Osteocyte (in vitro differentiated cells): Measurements from ENCODE around the gene MKLN1. TPM values are rescaled to one million over a fixed set of nuclear protein-coding genes. Genes with fewer than 3 reads are reported as not detected.

ENCODE experiments used
- DNase-seq: peaks from one replicate; pipeline ENCODE4 v3.0.0; 2021; ENCODE audit warnings: mixed read lengths; ENCODE audit not compliant: unreplicated experiment; ENCODE audit errors: extremely low spot score
- H3K27ac Mint-ChIP-seq: one replicate; pipeline ENCODE4 v1.8.0; 2021; ENCODE audit warnings: mild to moderate bottlenecking, mixed read lengths; ENCODE audit not compliant: unreplicated experiment
- H3K27me3 Mint-ChIP-seq: one replicate; pipeline ENCODE4 v1.8.0; 2021; ENCODE audit warnings: mixed read lengths; ENCODE audit not compliant: unreplicated experiment
- H3K36me3 Mint-ChIP-seq: one replicate; pipeline ENCODE4 v1.8.0; 2021; ENCODE audit warnings: mixed read lengths; ENCODE audit not compliant: unreplicated experiment
- H3K4me1 Mint-ChIP-seq: one replicate; pipeline ENCODE4 v1.8.0; 2021; ENCODE audit warnings: mixed read lengths; ENCODE audit not compliant: unreplicated experiment
- H3K4me3 Mint-ChIP-seq: one replicate; pipeline ENCODE4 v1.8.0; 2021; ENCODE audit warnings: mild to moderate bottlenecking, moderate library complexity, mixed read lengths; ENCODE audit not compliant: unreplicated experiment
- H3K9me3 Mint-ChIP-seq: one replicate; pipeline ENCODE4 v1.8.0; 2021; ENCODE audit warnings: mixed read lengths; ENCODE audit not compliant: unreplicated experiment
- total RNA-seq: library from RNA; stranded (reverse); gene quantifications from 2 replicates; pipeline ENCODE4 v1.2.1, GENCODE V29; 2021
- TF ChIP-seq, protein P1 (sequence below): fragments of 200-600 bp; sonication (generic); IDR thresholded peaks from 2 replicates; pipeline ENCODE4 v1.5.0; 2021; ENCODE audit warnings: antibody characterized with exemption, mild to moderate bottlenecking, moderate library complexity

Gene MKLN1
- total RNA-seq, 1 donor from 2014 or later = 41.4 TPM

DNA sequence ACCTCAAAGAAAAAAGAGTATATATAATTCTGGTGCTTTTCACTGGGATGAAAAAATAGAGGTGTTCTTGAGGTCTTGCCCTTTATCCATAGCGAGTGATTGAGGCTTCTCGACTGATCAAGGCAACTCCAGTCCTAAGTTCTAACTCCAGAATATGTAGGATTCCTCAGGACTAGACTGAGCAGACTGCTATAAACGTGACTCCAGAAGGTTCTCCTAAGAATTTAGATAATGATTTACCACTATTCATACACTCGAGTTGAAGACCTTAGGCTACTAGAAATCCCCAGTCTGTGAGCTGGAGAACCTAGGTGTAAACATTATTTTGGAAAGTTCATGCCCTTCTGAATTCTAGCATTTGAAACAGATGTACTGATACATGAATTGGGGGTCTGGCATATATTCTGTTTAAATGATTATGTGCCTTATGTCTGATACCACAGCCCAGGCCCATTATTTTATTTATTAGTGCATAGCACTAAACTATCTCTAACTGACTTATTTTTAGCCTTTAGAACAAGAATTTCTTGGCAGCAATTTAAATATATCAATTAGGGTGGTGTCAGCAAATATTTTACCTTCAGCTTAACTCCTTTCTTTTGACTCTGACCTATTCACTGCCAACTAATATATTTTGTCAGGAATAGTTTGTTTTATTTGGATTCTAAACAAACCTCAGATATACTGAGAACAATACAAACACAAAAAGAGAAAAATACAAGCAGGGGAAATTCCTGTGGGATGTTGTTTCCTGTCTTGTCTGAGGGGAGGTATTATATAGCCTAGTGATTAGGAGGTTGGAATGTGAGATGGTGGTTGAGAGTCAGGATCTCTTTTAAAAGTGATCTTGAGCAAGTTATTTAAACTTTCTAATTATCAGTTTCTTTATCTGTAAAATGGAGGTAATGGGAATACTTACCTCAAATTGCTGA is 153.0 kb downstream of the MKLN1 start:
- Mint-ChIP-seq H3K27me3 (no peaks in the 10 kb centered on the region), H3K4me3 (no peak overlapping the region), H3K27ac (no peak overlapping the region), H3K9me3 (no peaks in the 10 kb centered on the region), H3K36me3 (peaks cover 16% of the 10 kb centered on the region), H3K4me1 (peaks cover 18% of the 10 kb centered on the region)
- TF ChIP-seq, protein P1, sequence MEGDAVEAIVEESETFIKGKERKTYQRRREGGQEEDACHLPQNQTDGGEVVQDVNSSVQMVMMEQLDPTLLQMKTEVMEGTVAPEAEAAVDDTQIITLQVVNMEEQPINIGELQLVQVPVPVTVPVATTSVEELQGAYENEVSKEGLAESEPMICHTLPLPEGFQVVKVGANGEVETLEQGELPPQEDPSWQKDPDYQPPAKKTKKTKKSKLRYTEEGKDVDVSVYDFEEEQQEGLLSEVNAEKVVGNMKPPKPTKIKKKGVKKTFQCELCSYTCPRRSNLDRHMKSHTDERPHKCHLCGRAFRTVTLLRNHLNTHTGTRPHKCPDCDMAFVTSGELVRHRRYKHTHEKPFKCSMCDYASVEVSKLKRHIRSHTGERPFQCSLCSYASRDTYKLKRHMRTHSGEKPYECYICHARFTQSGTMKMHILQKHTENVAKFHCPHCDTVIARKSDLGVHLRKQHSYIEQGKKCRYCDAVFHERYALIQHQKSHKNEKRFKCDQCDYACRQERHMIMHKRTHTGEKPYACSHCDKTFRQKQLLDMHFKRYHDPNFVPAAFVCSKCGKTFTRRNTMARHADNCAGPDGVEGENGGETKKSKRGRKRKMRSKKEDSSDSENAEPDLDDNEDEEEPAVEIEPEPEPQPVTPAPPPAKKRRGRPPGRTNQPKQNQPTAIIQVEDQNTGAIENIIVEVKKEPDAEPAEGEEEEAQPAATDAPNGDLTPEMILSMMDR = no peak
- no peak for DNase-seq

DNA sequence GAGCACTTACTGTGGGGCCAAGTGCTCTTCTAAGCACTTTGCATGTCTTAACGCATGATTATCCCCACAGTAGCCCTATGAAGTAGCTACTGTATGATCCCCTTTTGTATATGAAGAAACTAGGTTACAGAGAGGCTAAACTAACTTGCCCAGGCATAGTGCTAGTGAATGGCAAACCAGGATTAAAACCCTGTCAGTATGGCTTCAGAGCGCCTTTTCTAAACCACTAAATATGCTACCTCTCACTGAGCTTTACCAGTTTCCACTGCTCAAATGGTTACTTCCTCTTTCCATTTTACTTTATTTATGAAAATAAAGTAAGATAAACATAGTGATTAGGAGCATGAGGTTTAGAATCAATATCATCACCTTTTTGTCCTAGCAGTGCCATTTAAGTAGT is 155.1 kb downstream of the MKLN1 start:
- Mint-ChIP-seq H3K4me3 (no peak overlapping the region), H3K9me3 (no peaks in the 10 kb centered on the region), H3K4me1 (peaks cover 27% of the 10 kb centered on the region), H3K27ac (no peak overlapping the region), H3K27me3 (no peaks in the 10 kb centered on the region), H3K36me3 (peaks cover 10% of the 10 kb centered on the region)
- no peak for DNase-seq
- TF ChIP-seq, protein P1 = no peak

- Mint-ChIP-seq H3K27ac (no peak overlapping the region), H3K27me3 (no peaks in the 10 kb centered on the region), H3K4me3 (no peak overlapping the region), H3K9me3 (no peaks in the 10 kb centered on the region), H3K36me3 (peaks cover 11% of the 10 kb centered on the region), H3K4me1 (peaks cover 27% of the 10 kb centered on the region)
- DNase-seq = no peak
- TF ChIP-seq, protein P1 = no peak
Measured at GRCh38 chr7:131483586-131483985, 155.9 kb downstream of the MKLN1 start.

- peaks cover 14% of the 10 kb centered on the region for H3K36me3 Mint-ChIP-seq
- H3K4me1 Mint-ChIP-seq = peaks cover 16% of the 10 kb centered on the region
- DNase-seq = no peak
- H3K27ac Mint-ChIP-seq = no peak overlapping the region
- H3K4me3 Mint-ChIP-seq = no peak overlapping the region
- H3K9me3 Mint-ChIP-seq = no peaks in the 10 kb centered on the region
- TF ChIP-seq, protein P1 = no peak
- H3K27me3 Mint-ChIP-seq = no peaks in the 10 kb centered on the region
Measured at GRCh38 chr7:131486346-131486745, 158.7 kb downstream of the MKLN1 start.

DNA sequence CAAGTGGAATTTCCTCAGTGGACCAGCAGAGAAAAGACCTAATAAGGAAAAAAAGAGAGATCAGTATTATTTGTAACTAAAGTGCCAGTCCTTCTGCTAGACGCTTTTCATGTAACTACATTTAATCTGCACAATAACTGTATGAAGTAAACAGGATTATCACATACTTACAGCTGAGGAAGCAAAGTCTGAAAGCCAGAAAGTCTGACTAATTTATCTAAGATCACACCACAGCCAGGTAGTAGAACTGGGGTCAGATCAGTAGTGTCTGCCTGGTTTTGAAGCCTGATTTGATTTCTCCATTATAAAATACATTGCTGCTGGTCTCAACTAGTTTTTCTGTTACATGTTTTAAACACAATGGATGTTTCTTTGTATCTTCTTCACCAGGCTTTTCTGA is 159.5 kb downstream of the MKLN1 start:
- H3K27ac Mint-ChIP-seq = no peak overlapping the region
- no peak overlapping the region for H3K4me3 Mint-ChIP-seq
- peaks cover 24% of the 10 kb centered on the region for H3K4me1 Mint-ChIP-seq
- no peak for DNase-seq
- no peaks in the 10 kb centered on the region for H3K9me3 Mint-ChIP-seq
- TF ChIP-seq, protein P1 = no peak
- peaks cover 14% of the 10 kb centered on the region for H3K36me3 Mint-ChIP-seq
- H3K27me3 Mint-ChIP-seq = no peaks in the 10 kb centered on the region
